Spleen (tissue), 11 donors: ENCODE results near the gene EPHA3. TPM values are rescaled to one million over a fixed set of nuclear protein-coding genes. Genes with fewer than 3 reads are reported as not detected.

Source experiments
- DNase-seq: peaks from one replicate; pipeline ENCODE4 v3.0.0-alpha.2; 2020
- H3K27ac ChIP-seq, 8 donors: fragments of 200-600 bp; sonication (generic) in 7 of 8; 1 replicate in 4 of 8; 2 replicates in 4 of 8; pipeline versions ENCODE4 v1.5.0 to v1.8.0; 2016 to 2021; ENCODE audit warnings: inconsistent platforms in 4 of 8, mild to moderate bottlenecking in 4 of 8, moderate library complexity in 1 of 8
- H3K27me3 ChIP-seq, 7 donors: fragments of 200-600 bp; sonication (generic) in 6 of 7; replicated peaks in 1 of 7; 1 replicate in 4 of 7; 2 replicates in 3 of 7; pipeline versions ENCODE4 v1.5.0 to v1.8.0; 2016 to 2021; ENCODE audit warnings: inconsistent platforms in 3 of 7, mild to moderate bottlenecking in 1 of 7
- H3K36me3 ChIP-seq, 6 donors: fragments of 200-600 bp; sonication (generic) in 5 of 6; 1 replicate in 4 of 6; 2 replicates in 2 of 6; pipeline versions ENCODE4 v1.5.0 to v1.8.0; 2016 to 2021; ENCODE audit warnings: inconsistent platforms in 2 of 6
- H3K4me1 ChIP-seq, 6 donors: fragments of 200-600 bp; sonication (generic) in 5 of 6; 1 replicate in 3 of 6; 2 replicates in 3 of 6; pipeline versions ENCODE4 v1.5.0 to v1.8.0; 2016 to 2021; ENCODE audit warnings: inconsistent platforms in 3 of 6
- H3K4me3 ChIP-seq, 8 donors: fragments of 200-600 bp; sonication (generic) in 7 of 8; 1 replicate in 4 of 8; 2 replicates in 4 of 8; pipeline versions ENCODE4 v1.5.0 to v1.8.0; 2016 to 2021; ENCODE audit warnings: inconsistent platforms in 4 of 8, mild to moderate bottlenecking in 4 of 8, moderate library complexity in 2 of 8
- H3K9me3 ChIP-seq, 8 donors: fragments of 200-600 bp; sonication (generic) in 7 of 8; 1 replicate in 4 of 8; 2 replicates in 4 of 8; pipeline versions ENCODE4 v1.5.0 to v1.8.0; 2016 to 2021; ENCODE audit warnings: inconsistent platforms in 4 of 8
- CTCF ChIP-seq, 11 experiments: fragments of 200-600 bp in 7 of 11; fragments of 450-650 bp in 4 of 11; sonication (generic) in 4 of 11; IDR thresholded peaks in 8 of 11; conservative IDR thresholded peaks in 3 of 11; 1 replicate in 7 of 11; 2 replicates in 4 of 11; pipeline versions ENCODE4 v1.4.0 to v1.8.0; 2016 to 2021; ENCODE audit warnings: antibody characterized with exemption in 11 of 11, inconsistent platforms in 4 of 11, mild to moderate bottlenecking in 1 of 11
- POLR2A ChIP-seq, 3 donors: fragments of 450-650 bp; IDR thresholded peaks; one replicate each; pipeline ENCODE4 v1.5.1; 2017; ENCODE audit warnings: antibody characterized with exemption in 3 of 3, mild to moderate bottlenecking in 1 of 3
- POLR2AphosphoS5 ChIP-seq, 3 donors: sonication (generic); formaldehyde crosslinking; IDR thresholded peaks; one replicate each; pipeline ENCODE4 v1.5.1; 2017; ENCODE audit warnings: antibody characterized with exemption in 3 of 3
- whole genome bisulfite sequencing, 5 donors: extraction: QIAGEN DNeasy Blood & Tissue Kit in 3 of 5; methylation state at CpG; one replicate each; pipeline versions ENCODE4 v1.1.5 to v1.1.7; 2013 to 2018; 5-methylcytosine and 5-hydroxymethylcytosine counted together
- intact Hi-C: fragments of 100-400 bp; cut with DNase I; formaldehyde crosslinking; loops from one replicate; pipeline ENCODE4 v1.15.0; 2023; ENCODE audit warnings: low total_unique reads
- polyA plus RNA-seq, 3 donors: library from polyadenylated mRNA; stranded (reverse); fragments of 200-250 nt; gene quantifications; one replicate each; pipeline ENCODE4 v1.2.1, GENCODE V29; 2013
- total RNA-seq, 7 donors: library from RNA; depleted of rRNA in 3 of 7; stranded (reverse); fragments of >200 nt in 3 of 7; fragmentation: NEBNext Ultra II Directional in 4 of 7; extraction: Animal tissue kit (Norgen Biotek cat#: 25700) in 4 of 7; gene quantifications; one replicate each; pipeline versions ENCODE4 v1.1.0 to v1.2.1, GENCODE V29; 2016 to 2021
- donor health status: healthy with polysubstance abuse.
- donor health status: DM: no; HTN: no; CAD: no; lungs with moderate emphysema.
- donor health status: DM: no; HTN: no; CAD: no.
- donor health status: Bipolar disorder and iron deficiency.
- donor health status: healthy.
- donor health status: DM: no; HTN: no; CAD: no.
- donor health status: DM: yes; HTN: yes; CAD: no.

The EPHA3 gene
- total and polyA plus RNA-seq, 10 donors: 0.07 to 1.2 (median 0.76) TPM

DNA sequence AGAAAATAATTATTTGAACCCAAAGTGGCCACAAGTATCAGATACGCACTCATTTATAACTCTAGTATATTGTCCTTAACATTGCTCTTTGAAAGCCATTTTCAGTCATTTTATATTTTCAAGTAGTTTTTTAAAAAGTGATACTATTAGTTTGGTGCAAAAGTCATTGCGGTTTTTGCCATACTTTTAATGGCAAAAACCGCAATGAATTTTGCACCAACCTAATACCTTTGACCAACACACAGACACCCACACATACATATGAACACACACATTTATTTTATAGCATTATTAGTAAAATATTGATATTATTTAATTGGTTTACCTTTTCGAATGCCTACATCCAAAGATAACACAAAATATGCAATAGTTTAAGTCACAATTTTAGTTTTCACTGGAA is 154.3 kb downstream of the EPHA3 start:
- DNase-seq: no peak

DNA sequence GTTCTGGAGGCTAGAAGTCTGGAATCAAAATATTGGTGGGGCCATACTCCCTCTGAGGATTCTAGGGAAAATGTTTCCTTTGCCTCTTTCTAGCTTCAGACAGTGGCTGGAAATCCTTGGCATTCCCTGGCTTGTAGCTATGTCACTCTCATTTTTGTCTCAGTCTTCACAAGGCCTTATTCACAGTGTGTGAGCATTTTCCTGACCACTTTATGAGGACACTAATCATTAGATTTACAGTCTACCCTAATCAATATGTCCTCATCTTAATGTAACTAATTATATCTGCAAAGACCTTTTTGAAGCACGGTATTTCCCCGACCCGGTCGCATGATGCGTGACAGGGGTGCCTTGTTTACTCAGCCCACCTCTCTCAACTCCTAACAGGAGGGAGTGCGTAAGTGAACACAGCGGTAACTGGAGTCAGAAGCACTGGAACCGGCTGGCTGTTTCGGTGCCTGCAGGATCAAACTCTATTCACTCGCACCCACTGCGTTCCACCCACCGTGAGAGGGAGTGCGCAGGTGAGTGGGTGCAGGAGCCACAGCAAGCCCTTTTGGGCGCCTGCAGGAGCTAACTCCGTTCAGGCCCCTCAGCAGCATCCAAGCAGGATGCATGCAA is 155.0 kb downstream of the EPHA3 start:
- no peak for TF ChIP-seq POLR2AphosphoS5 (IDR thresholded peaks at IDR 0.05)
- DNase-seq: no peak
- H3K27ac ChIP-seq: no peak overlapping the region
- no peak overlapping the region for H3K4me3 ChIP-seq
- no peaks in the 10 kb centered on the region for H3K27me3 ChIP-seq
- no peaks in the 10 kb centered on the region for H3K36me3 ChIP-seq
- 87 to 95% (median 94%) methylated on average over 15 of the region's 15 CpGs for WGBS, 5 donors
- H3K4me1 ChIP-seq: no peaks in the 10 kb centered on the region
- H3K9me3 ChIP-seq: peaks cover 0 to 11% (median 0%) of the 10 kb centered on the region in 8 donors
- intact Hi-C loops: no loop called here

More for the DNA sequence above, 154.3 kb downstream of the EPHA3 start:
- intact Hi-C loops: no loop called here
- TF ChIP-seq POLR2A (IDR thresholded peaks at IDR 0.05) (no peak), POLR2AphosphoS5 (IDR thresholded peaks at IDR 0.05) (no peak), CTCF (IDR thresholded peaks at IDR 0.05 in 8 of 11, conservative IDR thresholded peaks at IDR 0.05 in 3 of 11) (no peak)
- Histone ChIP-seq H3K27me3 (no peaks in the 10 kb centered on the region), H3K36me3 (no peaks in the 10 kb centered on the region), H3K4me3 (no peak overlapping the region), H3K9me3 (peaks cover 0 to 11% (median 0%) of the 10 kb centered on the region in 8 donors), H3K27ac (no peak overlapping the region), H3K4me1 (no peaks in the 10 kb centered on the region)
- 88 to 94% (median 90%) methylated on average over 4 of the region's 4 CpGs for WGBS, 5 donors

- TF ChIP-seq POLR2A (IDR thresholded peaks at IDR 0.05): no peak
- no peak for TF ChIP-seq CTCF (IDR thresholded peaks at IDR 0.05 in 8 of 11, conservative IDR thresholded peaks at IDR 0.05 in 3 of 11)
- TF ChIP-seq POLR2AphosphoS5 (IDR thresholded peaks at IDR 0.05): no peak
- intact Hi-C loops: no loop called here
Measured at GRCh38 chr3:89264037-89264560, 156.7 kb downstream of the EPHA3 start.

GRCh38 chr3:89266074-89266473 is 158.7 kb downstream of the EPHA3 start:
- 86 to 96% (median 90%) methylated on average over 1 of the region's 1 CpG for WGBS, 5 donors
- no peak for TF ChIP-seq CTCF (IDR thresholded peaks at IDR 0.05 in 8 of 11, conservative IDR thresholded peaks at IDR 0.05 in 3 of 11)
- no peak for TF ChIP-seq POLR2AphosphoS5 (IDR thresholded peaks at IDR 0.05)
- TF ChIP-seq POLR2A (IDR thresholded peaks at IDR 0.05): no peak
- no peaks in the 10 kb centered on the region for H3K4me1 ChIP-seq

More at GRCh38 chr3:89264037-89264560, 156.7 kb downstream of the EPHA3 start:
- H3K27me3 ChIP-seq: no peaks in the 10 kb centered on the region
- H3K4me3 ChIP-seq: no peak overlapping the region
- WGBS, 5 donors: 70 to 92% (median 85%) methylated on average over 6 of the region's 6 CpGs
- H3K36me3 ChIP-seq: no peaks in the 10 kb centered on the region
- H3K27ac ChIP-seq: no peak overlapping the region
- peaks cover 0 to 11% (median 0%) of the 10 kb centered on the region in 8 donors for H3K9me3 ChIP-seq
- no peak for DNase-seq
- no peaks in the 10 kb centered on the region for H3K4me1 ChIP-seq

More at GRCh38 chr3:89266074-89266473, 158.7 kb downstream of the EPHA3 start:
- intact Hi-C loops: no loop called here
- H3K36me3 ChIP-seq: no peaks in the 10 kb centered on the region
- H3K27me3 ChIP-seq: no peaks in the 10 kb centered on the region
- peaks cover 0 to 11% (median 0%) of the 10 kb centered on the region in 8 donors for H3K9me3 ChIP-seq
- no peak overlapping the region for H3K27ac ChIP-seq
- DNase-seq: no peak
- no peak overlapping the region for H3K4me3 ChIP-seq
